Activated CD4-positive, alpha-beta T cell treated with anti-CD3 and anti-CD28 coated beads, Interleukin-2, amount 10 ng/mL, durations not matched to agents 24 days and 14 days (primary cell): ENCODE data around the gene SUN5. TPM values are rescaled to one million over a fixed set of nuclear protein-coding genes. Genes with fewer than 3 reads are reported as not detected.

Source experiments
- DNase-seq: peaks from one replicate; pipeline ENCODE4 v3.0.0; 2022
- H3K27ac Mint-ChIP-seq: one replicate; pipeline ENCODE4 v1.8.0; 2022; ENCODE audit warnings: mild to moderate bottlenecking, mixed read lengths
- H3K27me3 Mint-ChIP-seq: one replicate; pipeline ENCODE4 v1.8.0; 2022; ENCODE audit warnings: mixed read lengths
- H3K36me3 Mint-ChIP-seq: one replicate; pipeline ENCODE4 v1.8.0; 2022; ENCODE audit warnings: low read depth, mild to moderate bottlenecking, mixed read lengths
- H3K4me1 Mint-ChIP-seq: one replicate; pipeline ENCODE4 v1.8.0; 2021; ENCODE audit warnings: mixed read lengths
- H3K4me3 Mint-ChIP-seq: one replicate; pipeline ENCODE4 v1.8.0; 2022; ENCODE audit warnings: mild to moderate bottlenecking, moderate library complexity, mixed read lengths
- H3K9me3 Mint-ChIP-seq: one replicate; pipeline ENCODE4 v1.8.0; 2021; ENCODE audit warnings: mixed read lengths
- intact Hi-C: fragments of 100-400 bp; cut with micrococcal nuclease; formaldehyde crosslinking; loops from one replicate; pipeline ENCODE4 v1.15.1; 2023
- total RNA-seq: library from RNA; stranded (reverse); gene quantifications from 2 replicates; pipeline ENCODE4 v1.2.3, GENCODE V29; 2022

The SUN5 gene
- total RNA-seq, 1 donor from 2014 or later, result not detected

DNA sequence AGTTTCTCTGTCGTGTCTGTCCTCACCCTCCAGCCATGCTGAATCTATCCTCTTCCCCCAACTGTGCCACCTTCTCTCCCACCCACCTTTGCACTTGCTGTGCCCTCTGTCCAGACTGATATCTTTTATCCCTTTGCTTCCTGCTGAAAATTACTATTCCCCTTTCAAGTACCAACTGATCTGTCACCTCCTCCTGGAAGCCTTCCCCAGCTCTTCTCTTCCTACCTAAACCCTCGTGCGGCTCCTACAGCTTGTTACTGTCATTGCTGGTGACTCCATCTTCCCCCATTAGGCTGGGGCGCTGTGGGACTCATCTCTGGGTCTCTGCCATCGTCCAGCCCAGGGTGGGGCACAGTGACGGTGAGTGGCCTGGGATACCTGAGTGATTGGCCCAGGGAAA is 28.3 kb upstream of the SUN5 start:
- no peak for DNase-seq
- no peak overlapping the region for H3K27ac Mint-ChIP-seq
- no peaks in the 10 kb centered on the region for H3K4me1 Mint-ChIP-seq
- H3K9me3 Mint-ChIP-seq, result no peaks in the 10 kb centered on the region
- H3K36me3 Mint-ChIP-seq, result no peaks in the 10 kb centered on the region
- intact Hi-C loops, result no loop called here
- no peaks in the 10 kb centered on the region for H3K27me3 Mint-ChIP-seq
- no peak overlapping the region for H3K4me3 Mint-ChIP-seq

DNA sequence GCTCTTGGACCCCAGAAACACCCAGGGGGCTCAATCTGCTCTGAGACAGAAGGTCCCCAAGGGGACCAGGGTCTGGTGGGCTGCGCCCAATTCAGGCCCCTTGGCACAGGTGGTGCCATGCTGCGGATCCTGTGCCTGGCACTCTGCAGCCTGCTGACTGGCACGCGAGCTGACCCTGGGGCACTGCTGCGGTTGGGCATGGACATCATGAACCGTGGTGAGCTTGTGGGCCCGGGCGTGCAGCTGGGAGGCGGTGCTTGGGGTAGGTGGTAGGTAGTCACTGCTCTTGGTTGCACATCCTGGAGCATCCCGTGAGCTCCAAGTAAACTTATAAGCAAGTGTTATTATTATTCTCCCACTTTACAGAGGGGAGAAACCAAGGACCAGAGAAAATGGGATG is 27.3 kb upstream of the SUN5 start, which contains the start of gene BPIFB6:
BPIFB6 (plus strand) TSS at position 118 of the 400 bp plus-strand sequence; CDS start at position 118, 0 bp downstream.
- H3K36me3 Mint-ChIP-seq, result no peaks in the 10 kb centered on the region
- no peaks in the 10 kb centered on the region for H3K9me3 Mint-ChIP-seq
- intact Hi-C loops, result no loop called here
- no peaks in the 10 kb centered on the region for H3K27me3 Mint-ChIP-seq
- no peak within 1 kb of the TSS for H3K27ac Mint-ChIP-seq
- no peaks in the 10 kb centered on the region for H3K4me1 Mint-ChIP-seq
- DNase-seq, result no peak
- no peak within 1 kb of the TSS for H3K4me3 Mint-ChIP-seq

GRCh38 chr20:33030569-33030968 is 26.3 kb upstream of the SUN5 start:
- intact Hi-C loops, result no loop called here
- Mint-ChIP-seq H3K4me3 (no peak overlapping the region), H3K27me3 (no peaks in the 10 kb centered on the region), H3K36me3 (no peaks in the 10 kb centered on the region), H3K9me3 (no peaks in the 10 kb centered on the region), H3K4me1 (no peaks in the 10 kb centered on the region), H3K27ac (no peak overlapping the region)
- no peak for DNase-seq

DNA sequence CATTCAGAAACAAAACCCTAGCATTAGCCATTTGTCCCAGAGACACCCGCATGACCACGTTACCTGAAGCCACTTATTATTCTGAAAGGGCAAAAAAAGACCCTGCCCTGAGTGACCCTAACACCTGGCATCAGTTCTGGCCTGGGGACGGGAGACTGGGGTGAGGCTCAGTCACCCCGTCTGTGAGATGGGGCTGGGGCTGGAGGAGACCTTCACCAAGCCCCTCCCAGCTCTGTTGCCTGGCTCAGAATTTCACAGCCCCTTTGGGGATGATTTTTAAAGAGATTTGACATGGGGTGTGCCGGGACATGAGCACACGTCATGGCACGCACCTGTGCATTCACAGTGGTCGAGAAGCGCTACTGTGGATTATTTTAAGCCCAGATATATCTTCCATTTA is 25.8 kb upstream of the SUN5 start:
- intact Hi-C loops, result no loop called here
- no peaks in the 10 kb centered on the region for H3K4me1 Mint-ChIP-seq
- H3K27me3 Mint-ChIP-seq, result no peaks in the 10 kb centered on the region
- no peaks in the 10 kb centered on the region for H3K36me3 Mint-ChIP-seq
- no peaks in the 10 kb centered on the region for H3K9me3 Mint-ChIP-seq
- H3K27ac Mint-ChIP-seq, result no peak overlapping the region
- no peak for DNase-seq
- H3K4me3 Mint-ChIP-seq, result no peak overlapping the region

DNA sequence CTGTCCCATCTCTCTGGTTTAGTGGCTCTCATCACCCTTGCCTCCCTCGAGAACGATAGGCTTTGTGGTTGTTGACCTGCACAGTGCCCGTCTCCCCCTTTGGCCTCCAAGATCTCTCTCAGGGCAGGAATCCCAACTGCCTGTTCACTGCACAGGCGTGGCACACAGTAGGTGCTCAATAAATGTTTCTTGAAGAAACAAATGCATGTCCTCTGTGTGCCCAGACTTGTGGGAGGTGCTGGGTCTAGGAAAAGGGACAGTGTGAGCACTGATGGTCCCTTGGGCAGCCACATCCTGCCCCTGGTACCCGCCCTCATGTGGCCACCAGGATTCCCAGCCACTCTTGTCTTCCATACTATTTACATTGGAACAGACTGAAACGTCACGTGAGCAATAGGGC is 24.6 kb upstream of the SUN5 start:
- Mint-ChIP-seq H3K27ac (no peak overlapping the region), H3K4me1 (no peaks in the 10 kb centered on the region), H3K36me3 (no peaks in the 10 kb centered on the region), H3K9me3 (no peaks in the 10 kb centered on the region), H3K4me3 (no peak overlapping the region), H3K27me3 (no peaks in the 10 kb centered on the region)
- intact Hi-C loops, result no loop called here
- no peak for DNase-seq

GRCh38 chr20:33027769-33028751 is 23.8 kb upstream of the SUN5 start:
- Mint-ChIP-seq H3K27ac (no peak overlapping the region), H3K4me1 (no peaks in the 10 kb centered on the region), H3K27me3 (no peaks in the 10 kb centered on the region), H3K4me3 (no peak overlapping the region), H3K9me3 (no peaks in the 10 kb centered on the region), H3K36me3 (no peaks in the 10 kb centered on the region)
- no peak for DNase-seq
- intact Hi-C loops, result no loop called here

GRCh38 chr20:33026779-33027759 is 22.8 kb upstream of the SUN5 start:
- H3K36me3 Mint-ChIP-seq, result no peaks in the 10 kb centered on the region
- no peak for DNase-seq
- no peaks in the 10 kb centered on the region for H3K27me3 Mint-ChIP-seq
- no peaks in the 10 kb centered on the region for H3K4me1 Mint-ChIP-seq
- no peak overlapping the region for H3K27ac Mint-ChIP-seq
- no peak overlapping the region for H3K4me3 Mint-ChIP-seq
- no peaks in the 10 kb centered on the region for H3K9me3 Mint-ChIP-seq
- intact Hi-C loops, result no loop called here

GRCh38 chr20:33026072-33026778 is 22.0 kb upstream of the SUN5 start:
- no peak for DNase-seq
- Mint-ChIP-seq H3K27ac (no peak overlapping the region), H3K36me3 (no peaks in the 10 kb centered on the region), H3K4me1 (no peaks in the 10 kb centered on the region), H3K27me3 (no peaks in the 10 kb centered on the region), H3K9me3 (no peaks in the 10 kb centered on the region), H3K4me3 (no peak overlapping the region)
- intact Hi-C loops, result no loop called here

DNA sequence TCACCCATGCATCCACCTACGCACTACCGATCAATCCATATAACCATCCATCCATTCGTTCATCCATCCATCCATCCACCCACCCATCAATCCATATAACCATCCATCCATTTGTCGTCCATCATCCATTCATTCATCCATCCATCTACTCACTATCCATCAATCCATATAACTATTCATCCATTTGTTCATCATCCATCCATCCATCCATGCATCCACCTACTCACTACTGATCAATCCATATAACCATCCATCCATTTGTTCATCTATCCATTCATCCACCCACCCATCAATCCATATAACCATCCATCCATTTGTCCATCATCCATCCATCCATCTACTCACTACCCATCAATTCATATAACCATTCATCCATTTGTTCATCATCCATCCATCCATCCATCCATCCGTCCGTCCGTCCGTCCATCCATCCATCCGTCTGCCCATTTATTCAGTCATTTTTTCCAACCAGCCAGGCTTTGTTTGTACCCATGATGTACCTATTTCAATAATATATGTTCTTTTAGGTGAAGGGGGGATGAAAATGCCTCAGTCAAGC is 21.2 kb upstream of the SUN5 start:
- Mint-ChIP-seq H3K27ac (no peak overlapping the region), H3K9me3 (no peaks in the 10 kb centered on the region), H3K4me1 (no peaks in the 10 kb centered on the region), H3K4me3 (no peak overlapping the region), H3K36me3 (no peaks in the 10 kb centered on the region), H3K27me3 (no peaks in the 10 kb centered on the region)
- DNase-seq, result no peak
- intact Hi-C loops, result no loop called here

- H3K4me3 Mint-ChIP-seq, result no peak overlapping the region
- DNase-seq, result no peak
- H3K36me3 Mint-ChIP-seq, result no peaks in the 10 kb centered on the region
- H3K27me3 Mint-ChIP-seq, result no peaks in the 10 kb centered on the region
- H3K4me1 Mint-ChIP-seq, result no peaks in the 10 kb centered on the region
- H3K9me3 Mint-ChIP-seq, result no peaks in the 10 kb centered on the region
- intact Hi-C loops, result no loop called here
- no peak overlapping the region for H3K27ac Mint-ChIP-seq
Measured at GRCh38 chr20:33024609-33025317, 20.5 kb upstream of the SUN5 start.

GRCh38 chr20:33024243-33024560 is 20.0 kb upstream of the SUN5 start:
- DNase-seq, result no peak
- intact Hi-C loops, result no loop called here
- Mint-ChIP-seq H3K27me3 (no peaks in the 10 kb centered on the region), H3K36me3 (no peaks in the 10 kb centered on the region), H3K4me3 (no peak overlapping the region), H3K4me1 (no peaks in the 10 kb centered on the region), H3K9me3 (no peaks in the 10 kb centered on the region), H3K27ac (no peak overlapping the region)

DNA sequence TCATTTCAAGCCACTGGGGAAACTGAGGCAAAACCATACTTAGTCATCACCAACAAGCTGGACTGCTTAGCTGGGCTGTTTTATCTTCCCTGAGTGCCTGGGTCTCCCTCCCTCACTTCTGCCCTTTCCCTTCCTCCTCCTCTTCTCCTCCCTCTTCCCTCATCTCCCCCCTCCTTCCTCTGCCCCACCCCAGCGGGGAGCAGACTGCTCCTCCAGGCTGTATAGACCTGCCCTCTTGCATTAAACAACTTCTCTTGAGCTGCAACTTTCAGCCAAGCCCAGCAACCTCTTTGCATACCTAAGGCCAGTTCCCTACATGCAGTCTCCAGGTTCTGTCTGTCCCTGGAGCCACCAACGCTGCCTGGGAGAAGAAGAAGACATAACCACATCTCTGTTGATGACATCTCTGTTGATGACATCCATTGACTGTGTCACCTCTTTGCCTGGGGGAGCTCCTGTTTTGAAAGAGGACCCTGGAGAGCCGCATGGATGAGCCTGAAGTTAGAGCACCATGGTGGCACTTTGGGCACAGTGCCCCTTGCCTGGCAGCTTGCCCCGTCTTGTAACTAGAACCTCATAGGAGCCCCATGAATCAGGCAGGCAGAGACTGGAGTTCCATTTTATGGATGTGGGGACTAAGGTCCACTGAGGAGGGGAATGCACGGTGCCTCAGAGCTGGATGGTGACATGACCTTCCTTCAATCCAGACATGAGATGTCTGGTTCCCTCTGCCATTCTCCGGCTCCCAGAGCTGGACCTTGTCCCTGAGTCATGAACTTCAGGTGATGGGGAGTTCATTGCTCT is 19.4 kb upstream of the SUN5 start:
- no peak overlapping the region for H3K27ac Mint-ChIP-seq
- no peak overlapping the region for H3K4me3 Mint-ChIP-seq
- no peaks in the 10 kb centered on the region for H3K36me3 Mint-ChIP-seq
- no peaks in the 10 kb centered on the region for H3K4me1 Mint-ChIP-seq
- no peak for DNase-seq
- no peaks in the 10 kb centered on the region for H3K9me3 Mint-ChIP-seq
- intact Hi-C loops, result no loop called here
- H3K27me3 Mint-ChIP-seq, result no peaks in the 10 kb centered on the region
